GM20000 (cell line): Measurements from ENCODE around the gene PLVAP.
A peak's percentile ranks its signal among the peaks of the same experiment; 100 is the strongest.

Source experiments
- DNase-seq: peaks from one replicate; pipeline ENCODE4 v3.0.0; 2012; ENCODE audit warnings: low spot score
- TF ChIP-seq, protein P1 (sequence below): IDR thresholded peaks from 2 replicates; pipeline ENCODE4 v1.5.1; 2012; ENCODE audit warnings: mild to moderate bottlenecking, control low read depth; ENCODE audit errors: extremely low read depth, missing control alignments

PLVAP gene, protein sequence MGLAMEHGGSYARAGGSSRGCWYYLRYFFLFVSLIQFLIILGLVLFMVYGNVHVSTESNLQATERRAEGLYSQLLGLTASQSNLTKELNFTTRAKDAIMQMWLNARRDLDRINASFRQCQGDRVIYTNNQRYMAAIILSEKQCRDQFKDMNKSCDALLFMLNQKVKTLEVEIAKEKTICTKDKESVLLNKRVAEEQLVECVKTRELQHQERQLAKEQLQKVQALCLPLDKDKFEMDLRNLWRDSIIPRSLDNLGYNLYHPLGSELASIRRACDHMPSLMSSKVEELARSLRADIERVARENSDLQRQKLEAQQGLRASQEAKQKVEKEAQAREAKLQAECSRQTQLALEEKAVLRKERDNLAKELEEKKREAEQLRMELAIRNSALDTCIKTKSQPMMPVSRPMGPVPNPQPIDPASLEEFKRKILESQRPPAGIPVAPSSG

DNA sequence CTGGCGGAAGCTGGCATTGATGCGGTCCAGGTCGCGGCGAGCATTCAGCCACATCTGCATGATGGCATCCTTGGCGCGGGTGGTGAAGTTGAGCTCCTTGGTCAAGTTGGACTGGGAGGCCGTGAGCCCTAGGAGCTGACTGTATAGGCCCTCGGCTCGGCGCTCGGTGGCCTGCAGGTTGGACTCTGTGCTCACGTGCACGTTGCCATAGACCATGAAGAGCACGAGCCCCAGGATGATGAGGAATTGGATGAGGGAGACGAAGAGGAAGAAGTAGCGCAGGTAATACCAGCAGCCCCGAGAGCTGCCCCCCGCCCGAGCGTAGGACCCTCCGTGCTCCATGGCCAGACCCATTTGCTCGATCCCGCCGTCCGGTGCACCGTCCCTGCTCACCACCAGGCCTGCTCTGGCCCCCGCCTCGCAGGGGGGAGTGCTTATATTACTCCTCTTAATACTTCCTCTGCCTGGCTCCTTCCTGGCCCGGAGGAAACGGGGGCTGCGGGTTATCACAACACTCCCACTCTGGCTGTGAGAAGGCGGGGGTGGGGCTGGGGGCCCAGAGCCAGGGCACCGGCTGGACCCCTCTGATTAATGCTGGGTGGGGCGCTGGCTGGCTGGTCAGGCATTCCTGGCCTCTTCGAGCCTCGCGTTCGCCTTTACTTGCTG lies at the start of gene PLVAP:
PLVAP (minus strand) TSS at position 408 of the 666 bp plus-strand sequence; CDS start at position 354, 54 bp downstream.
- TF ChIP-seq, protein P1, sequence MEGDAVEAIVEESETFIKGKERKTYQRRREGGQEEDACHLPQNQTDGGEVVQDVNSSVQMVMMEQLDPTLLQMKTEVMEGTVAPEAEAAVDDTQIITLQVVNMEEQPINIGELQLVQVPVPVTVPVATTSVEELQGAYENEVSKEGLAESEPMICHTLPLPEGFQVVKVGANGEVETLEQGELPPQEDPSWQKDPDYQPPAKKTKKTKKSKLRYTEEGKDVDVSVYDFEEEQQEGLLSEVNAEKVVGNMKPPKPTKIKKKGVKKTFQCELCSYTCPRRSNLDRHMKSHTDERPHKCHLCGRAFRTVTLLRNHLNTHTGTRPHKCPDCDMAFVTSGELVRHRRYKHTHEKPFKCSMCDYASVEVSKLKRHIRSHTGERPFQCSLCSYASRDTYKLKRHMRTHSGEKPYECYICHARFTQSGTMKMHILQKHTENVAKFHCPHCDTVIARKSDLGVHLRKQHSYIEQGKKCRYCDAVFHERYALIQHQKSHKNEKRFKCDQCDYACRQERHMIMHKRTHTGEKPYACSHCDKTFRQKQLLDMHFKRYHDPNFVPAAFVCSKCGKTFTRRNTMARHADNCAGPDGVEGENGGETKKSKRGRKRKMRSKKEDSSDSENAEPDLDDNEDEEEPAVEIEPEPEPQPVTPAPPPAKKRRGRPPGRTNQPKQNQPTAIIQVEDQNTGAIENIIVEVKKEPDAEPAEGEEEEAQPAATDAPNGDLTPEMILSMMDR: no peak
- DNase-seq: no peak

DNA sequence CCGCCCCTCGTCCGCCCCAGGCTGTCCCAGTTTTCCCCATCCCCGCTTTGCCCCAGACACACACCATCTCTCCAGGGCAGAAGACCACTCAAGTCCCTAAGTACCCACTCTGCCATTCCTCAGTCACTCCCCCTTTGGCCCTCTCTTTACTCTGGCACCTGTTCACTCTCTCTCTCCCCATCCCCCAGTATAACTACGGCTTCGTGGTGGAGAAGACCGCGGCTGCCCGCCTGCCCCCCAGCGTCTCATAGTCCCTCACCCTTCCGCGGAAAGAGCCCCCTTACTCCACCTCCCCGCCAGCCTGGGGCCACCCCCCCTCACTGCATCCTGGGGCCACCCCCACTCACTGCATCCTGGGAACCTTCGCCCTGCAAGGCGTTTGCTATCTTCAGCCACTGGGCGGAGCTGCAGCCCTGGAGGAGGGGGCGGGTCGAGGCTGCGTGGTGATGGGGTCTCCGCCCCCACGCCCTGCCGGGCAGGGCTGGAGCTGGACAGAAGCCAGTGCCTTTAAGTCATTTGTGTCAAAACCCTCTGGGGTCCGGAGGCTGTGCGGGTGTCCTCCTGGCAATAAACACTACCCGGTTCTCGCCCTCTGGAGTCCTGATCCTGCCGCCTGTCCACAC lies 47.7 kb upstream of the PLVAP start:
- DNase-seq: peak; percentile 70
- TF ChIP-seq, protein P1: peak; percentile 55

DNA sequence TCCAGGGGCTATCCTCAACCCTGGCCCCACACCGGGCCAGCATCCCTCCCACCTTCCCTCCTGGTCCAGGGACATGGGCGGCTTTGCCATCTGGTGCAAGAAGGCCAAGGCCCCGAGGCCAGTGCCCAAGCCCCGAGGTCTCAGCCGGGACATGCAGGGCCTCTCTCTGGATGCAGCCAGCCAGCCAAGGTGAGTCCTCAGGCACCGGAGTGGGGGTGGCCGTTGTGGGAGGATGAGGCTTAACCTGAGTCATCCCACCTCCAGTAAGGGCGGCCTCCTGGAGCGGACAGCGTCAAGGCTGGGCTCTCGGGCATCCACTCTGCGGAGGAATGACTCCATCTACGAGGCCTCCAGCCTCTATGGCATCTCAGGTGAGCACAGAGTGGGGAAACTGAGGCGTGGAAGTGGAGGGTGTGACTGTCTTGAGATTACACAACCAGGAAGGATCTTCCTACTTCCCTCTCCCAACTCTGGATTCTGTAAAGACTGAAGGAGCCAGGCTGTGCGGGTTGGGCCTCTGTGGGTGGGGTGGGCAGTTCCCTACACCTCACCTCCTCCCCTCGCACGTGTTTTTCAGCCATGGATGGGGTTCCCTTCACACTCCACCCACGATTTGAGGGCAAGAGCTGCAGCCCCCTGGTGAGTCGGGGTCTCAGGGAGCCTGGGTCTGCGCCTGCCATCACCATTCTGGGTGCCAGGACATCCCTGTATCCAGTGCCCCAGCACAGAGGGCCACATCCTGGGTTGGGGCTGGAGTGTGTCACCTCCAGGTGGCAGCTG lies 46.5 kb upstream of the PLVAP start:
- TF ChIP-seq, protein P1: no peak

DNA sequence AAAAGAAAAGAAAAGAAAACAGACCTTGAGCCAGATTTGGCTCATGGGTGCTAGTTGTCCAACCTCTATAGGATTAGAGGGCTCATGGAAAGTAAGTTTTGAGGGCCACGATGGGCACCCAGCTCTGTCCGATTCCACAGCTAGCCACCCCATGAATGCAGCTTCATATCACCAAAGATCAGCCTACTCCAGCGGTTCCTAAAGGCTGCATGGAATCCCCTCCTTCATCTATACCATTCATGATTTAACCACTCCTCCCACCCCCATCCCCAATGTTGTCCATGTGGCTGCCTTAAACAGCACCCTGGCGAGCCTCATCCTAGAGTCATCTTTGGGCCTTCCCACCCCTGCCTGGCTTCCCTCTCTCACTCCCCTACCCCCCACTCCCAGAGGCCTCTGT lies 44.8 kb upstream of the PLVAP start:
- no peak for DNase-seq
- TF ChIP-seq, protein P1: no peak

More for the DNA sequence above, 46.5 kb upstream of the PLVAP start:
- no peak for DNase-seq

DNA sequence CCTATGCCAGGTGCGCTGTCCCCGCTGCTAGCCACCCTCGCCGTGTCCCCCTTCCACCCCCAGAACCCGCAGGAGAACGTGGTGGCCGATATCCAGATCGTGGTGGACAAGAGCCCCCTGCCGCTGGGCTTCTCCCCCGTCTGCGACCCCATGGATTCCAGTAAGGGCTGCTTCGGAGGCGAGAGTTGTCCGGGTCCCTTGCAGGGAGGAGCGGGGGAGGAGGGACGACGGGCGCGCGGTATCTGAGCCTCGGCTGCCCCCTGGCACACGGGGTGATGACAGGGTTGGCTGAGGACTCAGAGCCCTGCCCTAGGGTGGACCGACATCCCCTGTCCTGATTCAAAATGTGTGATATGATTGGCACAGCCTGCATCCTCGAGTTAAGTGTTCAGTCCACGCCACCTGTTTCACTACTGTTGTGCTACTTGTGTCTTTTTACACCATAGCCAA lies 43.4 kb upstream of the PLVAP start:
- peak; percentile 38 for DNase-seq
- TF ChIP-seq, protein P1: peak; percentile 21

DNA sequence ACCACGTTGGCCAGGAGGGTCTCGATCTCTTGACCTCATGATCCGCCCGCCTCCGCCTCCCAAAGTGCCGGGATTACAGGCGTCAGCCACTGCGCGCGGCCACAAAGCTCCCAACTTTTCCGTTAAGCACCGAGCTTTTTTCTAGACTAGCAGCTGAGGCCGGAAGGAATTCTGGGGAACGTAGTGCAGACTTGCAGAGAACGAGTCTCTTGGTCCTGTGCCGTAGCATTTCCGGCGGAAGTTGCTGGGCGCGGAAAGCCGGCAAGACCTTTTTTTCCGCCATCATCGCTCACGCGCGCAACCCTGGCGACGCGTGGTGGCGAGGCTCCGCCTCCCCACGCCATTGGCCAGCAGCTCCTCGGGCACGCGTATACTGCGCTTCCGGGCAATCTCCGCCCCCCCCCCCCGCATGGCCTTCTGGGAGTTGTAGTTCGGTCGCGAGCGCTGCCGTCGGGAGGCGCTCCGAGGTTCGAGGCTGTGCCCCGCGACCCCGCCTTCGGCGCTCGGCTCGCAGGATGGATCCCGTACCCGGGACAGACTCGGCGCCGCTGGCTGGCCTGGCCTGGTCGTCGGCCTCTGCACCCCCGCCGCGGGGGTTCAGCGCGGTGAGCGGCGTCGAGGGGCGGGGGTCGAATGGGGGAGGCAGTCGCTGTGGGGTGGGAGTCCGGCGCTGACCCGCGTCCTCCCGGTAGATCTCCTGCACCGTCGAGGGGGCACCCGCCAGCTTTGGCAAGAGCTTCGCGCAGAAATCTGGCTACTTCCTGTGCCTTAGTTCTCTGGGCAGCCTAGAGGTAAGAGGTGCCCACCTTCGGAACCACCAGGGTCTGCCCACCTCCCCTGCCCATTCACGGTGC lies 42.7 kb upstream of the PLVAP start, which contains the start of gene MVB12A:
MVB12A (plus strand) TSS at position 427 of the 854 bp plus-strand sequence; CDS start at position 516, 89 bp downstream.
- TF ChIP-seq, protein P1: no peak
- peak; percentile 98 for DNase-seq
